ENCODE measurements around the gene ANO1.

Gene ANO1

GRCh38 chr11:70054004-70054403 is 24.1 kb upstream of the ANO1 start:
- no peak for DNase-seq

- DNase-seq: no peak
Observed at GRCh38 chr11:70055444-70055843, 22.7 kb upstream of the ANO1 start.

GRCh38 chr11:70057080-70057479 is 21.0 kb upstream of the ANO1 start:
- DNase-seq: no peak

- DNase-seq: no peak
Observed at GRCh38 chr11:70059971-70060370, 18.1 kb upstream of the ANO1 start.

GRCh38 chr11:70060611-70061293 is 17.4 kb upstream of the ANO1 start:
- DNase-seq: no peak

GRCh38 chr11:70061734-70062133 is 16.4 kb upstream of the ANO1 start:
- DNase-seq: no peak

- DNase-seq: no peak
Observed at GRCh38 chr11:70063121-70063520, 15.0 kb upstream of the ANO1 start.

- DNase-seq: no peak
Observed at GRCh38 chr11:70063555-70063954, 14.6 kb upstream of the ANO1 start.

GRCh38 chr11:70064008-70064725 is 13.9 kb upstream of the ANO1 start:
- no peak for DNase-seq

GRCh38 chr11:70064726-70065317 is 13.3 kb upstream of the ANO1 start:
- no peak for DNase-seq

- no peak for DNase-seq
Observed at GRCh38 chr11:70065318-70066135, 12.6 kb upstream of the ANO1 start.

GRCh38 chr11:70066136-70066520 is 12.0 kb upstream of the ANO1 start:
- no peak for DNase-seq

GRCh38 chr11:70066628-70067027 is 11.5 kb upstream of the ANO1 start:
- no peak for DNase-seq

GRCh38 chr11:70067036-70067435 is 11.1 kb upstream of the ANO1 start:
- DNase-seq: no peak

GRCh38 chr11:70067591-70068341 is 10.4 kb upstream of the ANO1 start:
- DNase-seq: no peak

GRCh38 chr11:70068345-70068744 is 9.8 kb upstream of the ANO1 start:
- no peak for DNase-seq

- no peak for DNase-seq
Observed at GRCh38 chr11:70068950-70069349, 9.2 kb upstream of the ANO1 start.

- no peak for DNase-seq
Observed at GRCh38 chr11:70070706-70071105, 7.4 kb upstream of the ANO1 start.

GRCh38 chr11:70071996-70072395 is 6.1 kb upstream of the ANO1 start:
- DNase-seq: no peak

GRCh38 chr11:70072461-70072860 is 5.7 kb upstream of the ANO1 start:
- no peak for DNase-seq

GRCh38 chr11:70072861-70073755 is 5.0 kb upstream of the ANO1 start:
- DNase-seq: no peak
